PC-3 (cell line): ENCODE data around the gene OPRL1. TPM values are rescaled to one million over a fixed set of nuclear protein-coding genes. Genes with fewer than 3 reads are reported as not detected.
A peak's percentile ranks its signal among the peaks of the same experiment; 100 is the strongest.

Experiments
- ATAC-seq: fragments of 200-7000 bp; cut with Tn5 transposase; 2 replicates; pipeline ENCODE4 v1.9.1; 2020; ENCODE audit warnings: mild to moderate bottlenecking, moderate library complexity
- BruUV-seq: library from RNA; stranded (reverse); fragments of 400-500 nt; replicated peaks from 2 replicates; lab custom pipeline; 2021; lab: Mats Ljungman, UMichigan
- CTCF ChIA-PET: fragments of 300-600 bp; sonication (Branson Sonifier 250); formaldehyde crosslinking; loops from one replicate; lab custom pipeline; 2022; ENCODE audit warnings: antibody characterized with exemption; lab: Charles Lee
- POLR2A ChIA-PET: fragments of 300-600 bp; sonication (Branson Sonifier 250); formaldehyde crosslinking; loops from one replicate; lab custom pipeline; 2022; ENCODE audit warnings: antibody characterized with exemption; ENCODE audit not compliant: unreplicated experiment; lab: Charles Lee
- DNase-seq: peaks from one replicate; pipeline ENCODE4 v3.0.0-alpha.2; 2015
- H2AFZ ChIP-seq: fragments of 300-600 bp; sonication (generic); 2 replicates; pipeline ENCODE4 v1.6.0; 2016; ENCODE audit warnings: antibody characterized with exemption, low read length
- H3F3A ChIP-seq: fragments of 300-600 bp; sonication (generic); one replicate; pipeline ENCODE4 v1.6.0; 2017; ENCODE audit warnings: antibody characterized with exemption, low read length, control low read depth, mild to moderate bottlenecking; ENCODE audit not compliant: unreplicated experiment
- H3K27ac ChIP-seq: fragments of 300-600 bp; sonication (generic); 2 replicates; pipeline ENCODE4 v1.5.1; 2016; ENCODE audit warnings: mild to moderate bottlenecking, low read length
- H3K27me3 ChIP-seq: fragments of 300-600 bp; sonication (generic); 2 replicates; pipeline ENCODE4 v1.6.1; 2016; ENCODE audit warnings: low read length, mixed read lengths
- H3K36me3 ChIP-seq: fragments of 300-600 bp; sonication (generic); 2 replicates; pipeline ENCODE4 v1.6.1; 2016; ENCODE audit warnings: low read depth, mixed run types, low read length, mixed read lengths
- H3K4me1 ChIP-seq: fragments of 300-600 bp; sonication (generic); 2 replicates; pipeline ENCODE4 v1.5.1; 2016; ENCODE audit warnings: low read length; ENCODE audit not compliant: insufficient read depth
- H3K4me2 ChIP-seq: fragments of 300-600 bp; sonication (generic); 2 replicates; pipeline ENCODE4 v1.6.0; 2016; ENCODE audit warnings: low read length
- H3K4me3 ChIP-seq: fragments of 300-600 bp; sonication (generic); 2 replicates; pipeline ENCODE4 v1.5.1; 2016; ENCODE audit warnings: mild to moderate bottlenecking, low read length, mixed read lengths
- H3K79me2 ChIP-seq: fragments of 300-600 bp; sonication (generic); 2 replicates; pipeline ENCODE4 v1.6.1; 2017; ENCODE audit warnings: low read length, mixed read lengths
- H3K9ac ChIP-seq: fragments of 300-600 bp; sonication (generic); 2 replicates; pipeline ENCODE4 v1.6.0; 2016; ENCODE audit warnings: mild to moderate bottlenecking, low read length
- H3K9me2 ChIP-seq: fragments of 300-600 bp; sonication (generic); replicated peaks from 2 replicates; pipeline ENCODE4 v1.6.1; 2016; ENCODE audit warnings: mixed run types, low read length, mixed read lengths
- H3K9me3 ChIP-seq: fragments of 300-600 bp; sonication (generic); 2 replicates; pipeline ENCODE4 v1.6.1; 2016; ENCODE audit warnings: low read length, mixed read lengths
- H4K20me1 ChIP-seq: fragments of 300-600 bp; sonication (generic); 2 replicates; pipeline ENCODE4 v1.6.1; 2016; ENCODE audit warnings: low read length, mixed read lengths
- EZH2 ChIP-seq: fragments of 300-600 bp; sonication (generic); IDR thresholded peaks from one replicate; pipeline ENCODE4 v1.6.1; 2017; ENCODE audit warnings: antibody characterized with exemption, mild to moderate bottlenecking, low read length; ENCODE audit not compliant: unreplicated experiment
- EZH2phosphoT487 ChIP-seq: fragments of 300-600 bp; sonication (generic); IDR thresholded peaks from 2 replicates; pipeline ENCODE4 v1.6.1; 2018; ENCODE audit warnings: mild to moderate bottlenecking, antibody characterized with exemption, low read length, borderline replicate concordance
- intact Hi-C: fragments of 100-400 bp; cut with micrococcal nuclease; formaldehyde crosslinking; loops from 2 replicates; pipeline ENCODE4 v1.9.0; 2023
- total RNA-seq: library from RNA; depleted of rRNA; stranded (reverse); fragments of >200 nt; gene quantifications from 2 replicates; pipeline ENCODE4 v1.2.3, GENCODE V29; 2014
- TF ChIP-seq, protein P1 (sequence below): fragments of 300-600 bp; sonication (generic); conservative IDR thresholded peaks from 2 replicates; pipeline ENCODE4 v1.5.1; 2017; ENCODE audit warnings: antibody characterized with exemption, low read depth, mild to moderate bottlenecking, low read length

OPRL1 gene
- total RNA-seq, 1 experiment from 2014 or later: 5.6 TPM

DNA sequence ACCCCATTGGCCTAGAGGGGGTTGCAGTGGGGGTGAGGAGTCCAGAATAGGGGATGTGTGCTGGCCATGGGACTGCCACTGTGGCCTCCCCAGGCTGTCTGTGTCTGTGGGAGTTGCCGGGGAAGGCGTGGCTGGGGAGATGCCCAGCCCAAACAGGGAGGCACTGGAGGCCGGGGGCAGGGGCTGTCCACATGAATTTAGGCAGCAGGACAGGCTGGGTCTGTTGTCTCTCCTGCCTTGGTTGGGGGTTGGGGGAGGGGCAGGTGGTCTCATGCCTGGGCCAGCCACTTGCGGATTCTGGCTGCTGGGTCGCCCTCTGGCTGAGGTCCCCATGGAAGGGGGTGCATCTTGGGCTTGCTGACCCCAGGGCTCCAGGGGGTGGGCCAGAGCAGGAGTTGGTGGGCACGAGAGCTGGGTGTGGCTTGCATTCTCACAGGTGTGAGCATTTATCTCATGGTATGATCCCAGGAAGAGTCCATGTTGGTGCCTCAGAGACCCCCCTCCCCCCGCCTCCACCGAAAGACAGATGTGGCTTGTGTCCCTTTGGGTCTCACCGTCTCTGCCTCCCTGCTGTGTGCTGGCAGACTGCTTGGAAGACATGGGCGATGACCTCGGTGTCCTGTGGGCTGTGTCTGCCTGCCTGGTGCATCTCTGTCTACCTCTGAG, 34.4 kb upstream of the OPRL1 start:
- no peak overlapping the region for H3K9ac ChIP-seq
- BruUV-seq: no TSS peak
- peak; percentile 24 for DNase-seq
- H3K4me2 ChIP-seq: peak overlapping the region; percentile 35; the same call in 1 of the 2 replicates
- ChIA-PET CTCF (no interaction called here), POLR2A (no interaction called here)
- no peaks in the 10 kb centered on the region for H3K36me3 ChIP-seq
- H3K9me2 ChIP-seq: no peaks in the 10 kb centered on the region
- peaks cover 28% of the 10 kb centered on the region for H3K4me1 ChIP-seq
- no peaks in the 10 kb centered on the region for H4K20me1 ChIP-seq
- H3K27me3 ChIP-seq: no peaks in the 10 kb centered on the region
- H3K27ac ChIP-seq: peak overlapping the region; percentile 2; the same call in 1 of the 2 replicates
- intact Hi-C loops: no loop called here
- no peaks in the 10 kb centered on the region for H3K9me3 ChIP-seq
- no peak overlapping the region for H2AFZ ChIP-seq
- ATAC-seq: peak; percentile 20
- TF ChIP-seq EZH2 (no peak), EZH2phosphoT487 (no peak)
- TF ChIP-seq, protein P1, sequence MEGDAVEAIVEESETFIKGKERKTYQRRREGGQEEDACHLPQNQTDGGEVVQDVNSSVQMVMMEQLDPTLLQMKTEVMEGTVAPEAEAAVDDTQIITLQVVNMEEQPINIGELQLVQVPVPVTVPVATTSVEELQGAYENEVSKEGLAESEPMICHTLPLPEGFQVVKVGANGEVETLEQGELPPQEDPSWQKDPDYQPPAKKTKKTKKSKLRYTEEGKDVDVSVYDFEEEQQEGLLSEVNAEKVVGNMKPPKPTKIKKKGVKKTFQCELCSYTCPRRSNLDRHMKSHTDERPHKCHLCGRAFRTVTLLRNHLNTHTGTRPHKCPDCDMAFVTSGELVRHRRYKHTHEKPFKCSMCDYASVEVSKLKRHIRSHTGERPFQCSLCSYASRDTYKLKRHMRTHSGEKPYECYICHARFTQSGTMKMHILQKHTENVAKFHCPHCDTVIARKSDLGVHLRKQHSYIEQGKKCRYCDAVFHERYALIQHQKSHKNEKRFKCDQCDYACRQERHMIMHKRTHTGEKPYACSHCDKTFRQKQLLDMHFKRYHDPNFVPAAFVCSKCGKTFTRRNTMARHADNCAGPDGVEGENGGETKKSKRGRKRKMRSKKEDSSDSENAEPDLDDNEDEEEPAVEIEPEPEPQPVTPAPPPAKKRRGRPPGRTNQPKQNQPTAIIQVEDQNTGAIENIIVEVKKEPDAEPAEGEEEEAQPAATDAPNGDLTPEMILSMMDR: no peak
- no peak overlapping the region for H3K4me3 ChIP-seq
- H3F3A ChIP-seq: peaks cover 5% of the 10 kb centered on the region
- no peaks in the 10 kb centered on the region for H3K79me2 ChIP-seq

DNA sequence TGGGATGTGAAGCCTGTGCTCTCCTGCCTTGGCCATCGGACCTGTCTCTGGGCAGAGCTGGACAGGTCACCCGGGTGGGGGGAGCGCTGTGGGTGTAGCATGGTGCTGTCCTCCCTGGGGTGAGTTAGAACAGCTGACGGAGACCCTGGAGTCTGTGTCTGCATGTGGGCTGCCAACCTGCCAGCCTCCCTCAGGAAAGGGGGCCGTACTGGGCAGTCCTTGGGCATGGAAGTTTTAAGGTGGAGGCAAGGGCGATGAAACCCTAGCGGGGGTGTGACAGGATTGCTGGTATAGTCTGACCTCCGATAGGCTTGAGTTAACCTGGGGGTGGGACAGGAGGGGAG, 32.9 kb upstream of the OPRL1 start:
- Histone ChIP-seq H3K9me3 (no peaks in the 10 kb centered on the region), H2AFZ (no peak overlapping the region), H3K36me3 (no peaks in the 10 kb centered on the region), H3K4me2 (no peak overlapping the region), H3K79me2 (no peaks in the 10 kb centered on the region), H3K9ac (no peak overlapping the region), H3K4me3 (no peak overlapping the region), H3K27ac (no peak overlapping the region), H4K20me1 (no peaks in the 10 kb centered on the region), H3K4me1 (peaks cover 24% of the 10 kb centered on the region), H3K27me3 (no peaks in the 10 kb centered on the region), H3F3A (peaks cover 5% of the 10 kb centered on the region), H3K9me2 (no peaks in the 10 kb centered on the region)
- POLR2A ChIA-PET: no interaction called here
- ATAC-seq: no peak
- TF ChIP-seq EZH2 (no peak), EZH2phosphoT487 (no peak)
- TF ChIP-seq, protein P1: no peak
- CTCF ChIA-PET: no interaction called here
- no peak for DNase-seq
- BruUV-seq: no TSS peak
- intact Hi-C loops: no loop called here

DNA sequence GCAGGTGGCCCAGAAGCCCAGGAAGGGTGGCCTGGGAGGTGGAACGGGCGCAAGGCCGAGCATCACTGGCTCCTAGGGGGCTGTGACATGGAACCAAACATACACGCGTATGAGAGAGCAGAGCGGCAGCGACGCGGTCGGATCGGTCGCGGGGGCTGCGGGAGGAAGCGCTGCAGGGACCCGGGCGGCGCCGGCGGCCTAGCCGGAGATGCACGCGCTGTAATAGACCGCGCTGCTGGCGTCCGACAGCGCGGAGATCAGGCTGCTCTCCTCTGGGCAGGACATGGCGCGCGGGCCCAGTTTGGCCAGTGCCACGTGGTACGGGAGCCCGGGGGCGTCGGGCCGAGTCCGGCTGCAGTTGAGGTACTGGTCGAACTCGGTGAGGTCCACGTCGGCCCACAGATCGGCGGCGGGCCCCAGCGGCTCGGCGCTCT, 31.9 kb upstream of the OPRL1 start:
- ChIA-PET CTCF (no interaction called here), POLR2A (no interaction called here)
- H3K27ac ChIP-seq: no peak overlapping the region
- intact Hi-C loops: no loop called here
- no peaks in the 10 kb centered on the region for H3K79me2 ChIP-seq
- ATAC-seq: no peak
- no peaks in the 10 kb centered on the region for H3K27me3 ChIP-seq
- no peaks in the 10 kb centered on the region for H3K9me2 ChIP-seq
- H4K20me1 ChIP-seq: no peaks in the 10 kb centered on the region
- no peak overlapping the region for H3K9ac ChIP-seq
- H3K4me1 ChIP-seq: peaks cover 20% of the 10 kb centered on the region
- DNase-seq: no peak
- no peak for TF ChIP-seq EZH2
- TF ChIP-seq, protein P1: no peak
- TF ChIP-seq EZH2phosphoT487: no peak
- peaks cover 5% of the 10 kb centered on the region for H3F3A ChIP-seq
- H2AFZ ChIP-seq: no peak overlapping the region
- H3K9me3 ChIP-seq: no peaks in the 10 kb centered on the region
- no peak overlapping the region for H3K4me3 ChIP-seq
- H3K4me2 ChIP-seq: no peak overlapping the region
- no TSS peak for BruUV-seq
- no peaks in the 10 kb centered on the region for H3K36me3 ChIP-seq
